ENCODE measurements around the gene MLIP.

The MLIP gene

GRCh38 chr6:54308986-54309315 is 197.7 kb downstream of the MLIP start:
- no peak overlapping the region for H3K4me3 ChIP-seq (replicated peaks; ENCODE audit: insufficient read depth, low read length)
- TF ChIP-seq CTCF (IDR thresholded peaks at IDR 0.05; ENCODE audit: insufficient read depth, low read length): no peak
- no peak for TF ChIP-seq SPI1 (IDR thresholded peaks at IDR 0.05; ENCODE audit: borderline replicate concordance, low read depth)
- TF ChIP-seq POLR2AphosphoS5 (IDR thresholded peaks at IDR 0.05; ENCODE audit: low read depth): no peak
- TF ChIP-seq GABPA (IDR thresholded peaks at IDR 0.05; ENCODE audit: low read depth): no peak
- TF ChIP-seq REST (IDR thresholded peaks at IDR 0.05; ENCODE audit: insufficient replicate concordance, low read depth): no peak
- H3K27me3 ChIP-seq (ENCODE audit: insufficient read depth, poor library complexity, severe bottlenecking): no peaks in the 10 kb centered on the region
- H3K27ac ChIP-seq (replicated peaks): no peak overlapping the region
- DNase-seq (ENCODE audit: low read depth in 1 of 2, low spot score in 1 of 2): no peak

DNA sequence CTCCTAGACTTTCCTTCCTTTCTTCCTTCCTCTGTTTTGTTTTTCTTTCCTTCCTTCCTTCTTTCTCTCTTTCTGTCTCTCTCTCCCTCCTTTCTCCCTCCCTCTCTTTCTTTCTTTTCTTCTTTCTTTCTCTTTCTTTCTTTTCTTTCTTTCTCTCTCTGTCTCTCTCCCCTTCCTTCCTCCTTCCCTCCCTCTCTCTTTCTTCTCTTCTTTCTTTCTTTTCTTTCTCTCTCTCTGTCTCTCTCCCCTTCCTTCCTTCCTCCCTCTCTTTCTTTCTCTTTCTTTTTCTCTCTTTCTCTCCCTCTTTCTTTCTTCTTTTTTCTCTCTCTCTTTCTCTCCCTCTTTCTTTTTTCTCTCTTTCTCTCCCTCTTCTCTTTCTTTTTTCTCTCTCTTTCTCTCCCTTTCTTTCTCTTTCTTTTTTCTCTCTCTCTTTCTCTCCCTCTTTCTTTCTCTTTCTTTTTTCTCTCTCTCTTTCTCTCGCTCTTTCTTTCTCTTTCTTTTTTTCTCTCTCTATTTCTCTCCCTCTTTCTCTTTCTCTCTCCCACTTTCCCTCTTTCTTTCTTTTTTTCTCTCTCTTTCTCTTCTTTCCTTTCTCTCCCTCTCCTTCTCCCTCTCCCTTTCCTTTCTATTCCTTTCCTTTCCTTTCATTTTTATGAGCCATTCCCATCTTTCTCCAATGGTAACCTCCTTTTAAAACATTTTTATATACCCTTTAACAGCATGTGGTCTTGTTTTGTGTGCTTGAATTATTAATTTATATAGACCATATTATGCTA is 199.3 kb downstream of the MLIP start:
- Histone ChIP-seq H3K4me3 (replicated peaks; ENCODE audit: insufficient read depth, low read length) (no peak overlapping the region), H3K27me3 (ENCODE audit: insufficient read depth, poor library complexity, severe bottlenecking) (no peaks in the 10 kb centered on the region), H3K27ac (replicated peaks) (no peak overlapping the region)
- TF ChIP-seq REST (IDR thresholded peaks at IDR 0.05; ENCODE audit: insufficient replicate concordance, low read depth): no peak
- no peak for TF ChIP-seq SPI1 (IDR thresholded peaks at IDR 0.05; ENCODE audit: borderline replicate concordance, low read depth)
- TF ChIP-seq CTCF (IDR thresholded peaks at IDR 0.05; ENCODE audit: insufficient read depth, low read length): no peak
- no peak for TF ChIP-seq POLR2AphosphoS5 (IDR thresholded peaks at IDR 0.05; ENCODE audit: low read depth)
- no peak for TF ChIP-seq GABPA (IDR thresholded peaks at IDR 0.05; ENCODE audit: low read depth)
- no peak for DNase-seq (ENCODE audit: low read depth in 1 of 2, low spot score in 1 of 2)

DNA sequence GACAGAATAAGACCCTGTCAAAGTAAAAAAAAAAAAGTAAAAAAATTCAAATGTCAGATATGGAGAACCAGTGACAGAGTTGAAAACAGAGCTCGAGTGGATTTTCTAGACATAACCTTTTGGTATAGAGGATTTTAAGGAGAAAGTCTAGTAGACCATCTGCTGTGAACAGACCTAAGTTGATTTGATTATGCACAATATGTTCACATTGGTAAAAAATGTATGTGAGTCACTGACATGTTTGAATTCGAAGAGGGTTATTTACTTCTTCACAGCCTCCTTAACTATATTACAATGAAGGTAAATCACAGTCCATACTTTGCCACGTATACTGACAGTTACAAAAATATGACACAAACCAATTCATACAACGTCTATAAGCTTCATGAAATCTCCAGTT is 204.4 kb downstream of the MLIP start:
- no peak for DNase-seq (ENCODE audit: low read depth in 1 of 2, low spot score in 1 of 2)
- TF ChIP-seq GABPA (IDR thresholded peaks at IDR 0.05; ENCODE audit: low read depth): no peak
- no peak overlapping the region for H3K27ac ChIP-seq (replicated peaks)
- H3K27me3 ChIP-seq (ENCODE audit: insufficient read depth, poor library complexity, severe bottlenecking): no peaks in the 10 kb centered on the region
- H3K4me3 ChIP-seq (replicated peaks; ENCODE audit: insufficient read depth, low read length): no peak overlapping the region
